Umbilical cord (tissue), 2 donors: ENCODE measurements around the gene CYGB. TPM values are rescaled to one million over a fixed set of nuclear protein-coding genes. Genes with fewer than 3 reads are reported as not detected.
A peak's percentile ranks its signal among the peaks of the same experiment; 100 is the strongest.

Experiments
- DNase-seq: peaks from one replicate; pipeline ENCODE4 v3.0.0-alpha.2; 2015; ENCODE audit warnings: low spot score
- total RNA-seq: library from RNA; depleted of rRNA; stranded (reverse); fragments of >200 nt; gene quantifications from one replicate; pipeline ENCODE4 v1.2.3, GENCODE V29; 2014; ENCODE audit warnings: low replicate concordance; ENCODE audit not compliant: insufficient read depth

CYGB gene
- total RNA-seq, 1 donor from 2014 or later: 0.24 TPM

- peak; percentile 57 for DNase-seq
Observed at GRCh38 chr17:76481071-76481655, 56.3 kb downstream of the CYGB start.

GRCh38 chr17:76480632-76481031 lies 56.9 kb downstream of the CYGB start:
- DNase-seq: peak; percentile 70

- no peak for DNase-seq
Observed at GRCh38 chr17:76479515-76480060, 57.9 kb downstream of the CYGB start.

GRCh38 chr17:76478730-76479514 lies 58.6 kb downstream of the CYGB start:
- no peak for DNase-seq

- DNase-seq: no peak
Observed at GRCh38 chr17:76478097-76478496, 59.4 kb downstream of the CYGB start.

GRCh38 chr17:76477576-76477975 lies 59.9 kb downstream of the CYGB start:
- DNase-seq: no peak

Other genes with a start within 250 kb of the CYGB start
- 0.48 TPM for gene QRICH2, start 229.4 kb downstream of the CYGB start, total RNA-seq
- gene PRPSAP1, start 183.8 kb downstream of the CYGB start, total RNA-seq: 30.8 TPM
- 2.9 TPM for gene SPHK1, start 153.1 kb downstream of the CYGB start, total RNA-seq
- 13.5 TPM for gene UBE2O, start 84.6 kb downstream of the CYGB start, total RNA-seq
- gene AANAT, start 70.1 kb downstream of the CYGB start, total RNA-seq: not detected
- gene RHBDF2, start 36.3 kb downstream of the CYGB start, total RNA-seq: 21.4 TPM
- gene PRCD, start 2.3 kb upstream of the CYGB start, total RNA-seq: 1.9 TPM
- gene ST6GALNAC2, start 48.2 kb upstream of the CYGB start, total RNA-seq: not detected
- gene ST6GALNAC1, start 106.0 kb upstream of the CYGB start, total RNA-seq: not detected
- 321 TPM for gene MXRA7, start 173.3 kb upstream of the CYGB start, total RNA-seq
- 40.4 TPM for gene JMJD6, start 188.9 kb upstream of the CYGB start, total RNA-seq
- gene METTL23, start 189.1 kb upstream of the CYGB start, total RNA-seq: 16.9 TPM
- gene SRSF2, start 199.6 kb upstream of the CYGB start, total RNA-seq: 70.5 TPM
- gene MFSD11, start 200.4 kb upstream of the CYGB start, total RNA-seq: 55.9 TPM